ENCODE measurements around the gene TASL. TPM values are rescaled to one million over a fixed set of nuclear protein-coding genes. Genes with fewer than 3 reads are reported as not detected.

The TASL gene
- total RNA-seq, 1 experiment from 2014 or later = not detected

DNA sequence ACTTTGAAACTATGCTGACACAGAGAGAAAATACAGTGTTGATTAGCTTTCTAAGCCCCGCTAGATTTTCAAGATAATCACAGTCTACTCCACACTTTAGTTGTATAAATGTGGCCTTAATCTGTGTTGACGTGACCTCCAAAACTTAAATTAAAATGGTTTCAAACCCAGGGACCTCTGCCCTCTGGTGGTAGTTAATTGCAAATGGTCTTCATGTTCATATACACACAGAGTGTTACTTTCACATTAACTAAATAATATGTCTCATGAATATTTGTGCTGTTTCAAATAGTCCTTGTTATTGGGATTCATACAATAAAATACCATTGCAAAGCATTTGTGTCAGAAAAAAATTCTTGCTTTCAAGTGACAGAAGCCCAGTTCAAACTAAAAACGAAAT is 64.3 kb downstream of the TASL start:
- no peak overlapping the region for H4K91ac ChIP-seq (ENCODE audit: insufficient read length, low read depth, low read length)
- H4K8ac ChIP-seq (replicated peaks; ENCODE audit: insufficient read length, low read depth, low read length) = no peak overlapping the region
- H3K23me2 ChIP-seq (ENCODE audit: insufficient read length, low read depth, low read length, poor library complexity, severe bottlenecking) = no peaks in the 10 kb centered on the region
- H3K18ac ChIP-seq (ENCODE audit: insufficient read length, low read depth, low read length) = no peak overlapping the region
- H4K20me1 ChIP-seq (ENCODE audit: control insufficient read depth, insufficient read depth, insufficient read length) = no peaks in the 10 kb centered on the region
- H3K56ac ChIP-seq (ENCODE audit: insufficient read length, low read depth, low read length) = no peak overlapping the region
- no peak overlapping the region for H3K4me3 Mint-ChIP-seq
- no peak overlapping the region for H2BK12ac ChIP-seq (ENCODE audit: insufficient read length, low read depth, low read length)
- H3K4ac ChIP-seq (ENCODE audit: low read depth, low read length) = no peak overlapping the region
- H2AK5ac ChIP-seq (ENCODE audit: insufficient read length, low read length) = no peak overlapping the region
- DNase-seq = no peak
- H2AFZ ChIP-seq (ENCODE audit: low read length) = no peak overlapping the region
- no peak overlapping the region for H3K9ac ChIP-seq (ENCODE audit: extremely low read depth, insufficient read length, low read length)
- no peaks in the 10 kb centered on the region; a peak in 1 of 7 replicates for H3K36me3 Mint-ChIP-seq (ENCODE audit: insufficient read depth in 1 of 3, low read depth in 3 of 3)
- no peaks in the 10 kb centered on the region for H3K27me3 Mint-ChIP-seq (ENCODE audit: low read depth)
- no peak overlapping the region for H2BK15ac ChIP-seq (ENCODE audit: low read depth, low read length)
- H3K4me2 ChIP-seq (ENCODE audit: insufficient read depth, insufficient read length, low read length) = no peak overlapping the region
- no peak overlapping the region for H2BK20ac ChIP-seq (ENCODE audit: low read depth, low read length, poor library complexity, severe bottlenecking)
- no peaks in the 10 kb centered on the region for H3K79me1 ChIP-seq (ENCODE audit: insufficient read depth, low read depth, low read length, poor library complexity, severe bottlenecking)
- no peak overlapping the region for H3K14ac ChIP-seq (ENCODE audit: insufficient read depth, low read length)
- peaks cover 7 to 55% of the 10 kb centered on the region in 2 experiments; a peak in 4 of 5 replicates for H3K9me3 Mint-ChIP-seq
- no CpG with 5 or more reads among the region's 3 CpGs for WGBS (ENCODE audit: extremely low coverage, insufficient read length, low lambda C conversion rate)
- no peak overlapping the region for H3T11ph ChIP-seq (ENCODE audit: low read length)
- no peak overlapping the region for H3K27ac ChIP-seq (ENCODE audit: insufficient read length, low read depth, low read length)
- H3K4me1 ChIP-seq (ENCODE audit: insufficient read depth, low read length) = no peaks in the 10 kb centered on the region
- H2BK120ac ChIP-seq (ENCODE audit: low read depth, low read length, poor library complexity, severe bottlenecking) = no peak overlapping the region
- H3K23ac ChIP-seq (ENCODE audit: insufficient read length, low read depth, low read length) = no peak overlapping the region
- no peak overlapping the region for H2BK5ac ChIP-seq (ENCODE audit: insufficient read length, low read length)
- TF ChIP-seq, protein P1, sequence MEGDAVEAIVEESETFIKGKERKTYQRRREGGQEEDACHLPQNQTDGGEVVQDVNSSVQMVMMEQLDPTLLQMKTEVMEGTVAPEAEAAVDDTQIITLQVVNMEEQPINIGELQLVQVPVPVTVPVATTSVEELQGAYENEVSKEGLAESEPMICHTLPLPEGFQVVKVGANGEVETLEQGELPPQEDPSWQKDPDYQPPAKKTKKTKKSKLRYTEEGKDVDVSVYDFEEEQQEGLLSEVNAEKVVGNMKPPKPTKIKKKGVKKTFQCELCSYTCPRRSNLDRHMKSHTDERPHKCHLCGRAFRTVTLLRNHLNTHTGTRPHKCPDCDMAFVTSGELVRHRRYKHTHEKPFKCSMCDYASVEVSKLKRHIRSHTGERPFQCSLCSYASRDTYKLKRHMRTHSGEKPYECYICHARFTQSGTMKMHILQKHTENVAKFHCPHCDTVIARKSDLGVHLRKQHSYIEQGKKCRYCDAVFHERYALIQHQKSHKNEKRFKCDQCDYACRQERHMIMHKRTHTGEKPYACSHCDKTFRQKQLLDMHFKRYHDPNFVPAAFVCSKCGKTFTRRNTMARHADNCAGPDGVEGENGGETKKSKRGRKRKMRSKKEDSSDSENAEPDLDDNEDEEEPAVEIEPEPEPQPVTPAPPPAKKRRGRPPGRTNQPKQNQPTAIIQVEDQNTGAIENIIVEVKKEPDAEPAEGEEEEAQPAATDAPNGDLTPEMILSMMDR (conservative IDR thresholded peaks at IDR 0.05) = peak; percentile 80
- H3K9me3 ChIP-seq (ENCODE audit: control insufficient read depth, low read depth, low read length) = no peaks in the 10 kb centered on the region
- H4K5ac ChIP-seq (ENCODE audit: insufficient read length, low read depth, low read length) = no peak overlapping the region
- H3K27ac Mint-ChIP-seq = no peak overlapping the region
- peaks cover 0 to 4% of the 10 kb centered on the region in 2 experiments; a peak in 2 of 4 replicates for H3K4me1 Mint-ChIP-seq
- no peaks in the 10 kb centered on the region for H3K79me2 ChIP-seq (ENCODE audit: insufficient read depth, low read length)
- no peaks in the 10 kb centered on the region for H3K27me3 ChIP-seq (ENCODE audit: insufficient read depth, low read length)

Other genes starting within 250 kb of the TASL start
- gene GK, start 75.7 kb upstream of the TASL start, total RNA-seq (2021) = 7.3 and 9.8 TPM in 2 replicates